ENCODE results near the gene ALKBH5. TPM values are rescaled to one million over a fixed set of nuclear protein-coding genes. Genes with fewer than 3 reads are reported as not detected.

Gene ALKBH5
- total and polyA plus RNA-seq, 8 donors, result 32.8 to 66.7 (median 49.4) TPM

DNA sequence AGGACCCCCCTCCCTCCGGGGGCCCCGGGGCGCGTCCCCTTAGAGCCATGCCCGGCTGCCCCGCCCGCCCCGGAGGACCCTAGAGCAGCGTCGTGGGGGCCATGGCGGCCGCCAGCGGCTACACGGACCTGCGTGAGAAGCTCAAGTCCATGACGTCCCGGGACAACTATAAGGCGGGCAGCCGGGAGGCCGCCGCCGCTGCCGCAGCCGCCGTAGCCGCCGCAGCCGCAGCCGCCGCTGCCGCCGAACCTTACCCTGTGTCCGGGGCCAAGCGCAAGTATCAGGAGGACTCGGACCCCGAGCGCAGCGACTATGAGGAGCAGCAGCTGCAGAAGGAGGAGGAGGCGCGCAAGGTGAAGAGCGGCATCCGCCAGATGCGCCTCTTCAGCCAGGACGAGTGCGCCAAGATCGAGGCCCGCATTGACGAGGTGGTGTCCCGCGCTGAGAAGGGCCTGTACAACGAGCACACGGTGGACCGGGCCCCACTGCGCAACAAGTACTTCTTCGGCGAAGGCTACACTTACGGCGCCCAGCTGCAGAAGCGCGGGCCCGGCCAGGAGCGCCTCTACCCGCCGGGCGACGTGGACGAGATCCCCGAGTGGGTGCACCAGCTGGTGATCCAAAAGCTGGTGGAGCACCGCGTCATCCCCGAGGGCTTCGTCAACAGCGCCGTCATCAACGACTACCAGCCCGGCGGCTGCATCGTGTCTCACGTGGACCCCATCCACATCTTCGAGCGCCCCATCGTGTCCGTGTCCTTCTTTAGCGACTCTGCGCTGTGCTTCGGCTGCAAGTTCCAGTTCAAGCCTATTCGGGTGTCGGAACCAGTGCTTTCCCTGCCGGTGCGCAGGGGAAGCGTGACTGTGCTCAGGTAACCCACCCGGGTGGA is 759 bp downstream of the ALKBH5 start:
- Histone ChIP-seq H3K9me3 (no peaks in the 10 kb centered on the region), H3K27ac (peak overlapping the region; percentile 96 to 100 (median 98)), H3K36me3 (peaks cover 2 to 12% (median 6%) of the 10 kb centered on the region in 4 donors), H3K4me1 (peaks cover 56 to 80% (median 65%) of the 10 kb centered on the region in 4 donors), H3K27me3 (no peaks in the 10 kb centered on the region), H3K4me3 (peak overlapping the region; percentile 74 to 97 (median 88))
- peak; percentile 56 to 78 for DNase-seq
- TF ChIP-seq POLR2A (IDR thresholded peaks at IDR 0.05) (no peak), POLR2AphosphoS5 (IDR thresholded peaks at IDR 0.05) (peak in 1 of 3 donors; percentile 24)
- WGBS, 5 donors, result 0 to 1% (median 0%) methylated on average over 41 to 92 of the region's 92 CpGs
- intact Hi-C loops (cut with DNase I; ENCODE audit: low total_unique reads), result no loop called here

DNA sequence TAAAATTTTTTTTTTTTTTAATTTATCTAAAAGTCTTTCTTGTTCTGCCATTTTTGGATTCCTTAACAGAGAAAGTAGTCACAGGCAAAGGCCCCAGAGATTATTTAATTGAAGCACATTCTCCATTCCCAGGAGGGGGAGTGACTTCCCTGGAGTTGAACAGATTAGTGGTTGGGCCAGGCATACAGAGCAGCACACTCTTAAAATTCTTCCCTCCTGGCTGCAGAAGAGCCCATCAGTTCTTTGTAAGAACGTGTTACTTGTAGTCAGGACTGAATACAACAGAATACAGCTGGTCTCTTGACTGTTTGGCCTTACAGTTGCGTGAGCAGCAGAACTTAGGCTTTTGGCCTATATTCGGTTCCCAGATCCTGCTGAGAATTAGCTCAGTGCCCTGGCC is 1.8 kb downstream of the ALKBH5 start:
- TF ChIP-seq, protein P1, sequence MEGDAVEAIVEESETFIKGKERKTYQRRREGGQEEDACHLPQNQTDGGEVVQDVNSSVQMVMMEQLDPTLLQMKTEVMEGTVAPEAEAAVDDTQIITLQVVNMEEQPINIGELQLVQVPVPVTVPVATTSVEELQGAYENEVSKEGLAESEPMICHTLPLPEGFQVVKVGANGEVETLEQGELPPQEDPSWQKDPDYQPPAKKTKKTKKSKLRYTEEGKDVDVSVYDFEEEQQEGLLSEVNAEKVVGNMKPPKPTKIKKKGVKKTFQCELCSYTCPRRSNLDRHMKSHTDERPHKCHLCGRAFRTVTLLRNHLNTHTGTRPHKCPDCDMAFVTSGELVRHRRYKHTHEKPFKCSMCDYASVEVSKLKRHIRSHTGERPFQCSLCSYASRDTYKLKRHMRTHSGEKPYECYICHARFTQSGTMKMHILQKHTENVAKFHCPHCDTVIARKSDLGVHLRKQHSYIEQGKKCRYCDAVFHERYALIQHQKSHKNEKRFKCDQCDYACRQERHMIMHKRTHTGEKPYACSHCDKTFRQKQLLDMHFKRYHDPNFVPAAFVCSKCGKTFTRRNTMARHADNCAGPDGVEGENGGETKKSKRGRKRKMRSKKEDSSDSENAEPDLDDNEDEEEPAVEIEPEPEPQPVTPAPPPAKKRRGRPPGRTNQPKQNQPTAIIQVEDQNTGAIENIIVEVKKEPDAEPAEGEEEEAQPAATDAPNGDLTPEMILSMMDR (IDR thresholded peaks at IDR 0.05), result no peak
- TF ChIP-seq POLR2A (IDR thresholded peaks at IDR 0.05) (no peak), POLR2AphosphoS5 (IDR thresholded peaks at IDR 0.05) (no peak), EP300 (IDR thresholded peaks at IDR 0.05) (no peak)
- no peaks in the 10 kb centered on the region for H3K9me3 ChIP-seq
- H3K27me3 ChIP-seq, result no peaks in the 10 kb centered on the region
- peaks cover 66 to 80% (median 75%) of the 10 kb centered on the region in 4 donors for H3K4me1 ChIP-seq
- H3K27ac ChIP-seq, result peak overlapping the region; percentile 23 to 100 (median 98)
- H3K36me3 ChIP-seq, result peaks cover 3 to 15% (median 11%) of the 10 kb centered on the region in 4 donors
- 3 to 20% (median 12%) methylated on average over 3 of the region's 3 CpGs for WGBS, 5 donors
- intact Hi-C loops (cut with DNase I; ENCODE audit: low total_unique reads), result no loop called here
- H3K4me3 ChIP-seq, result peak overlapping the region; percentile 74 to 97 (median 88)
- DNase-seq, result peak in 1 of 2 donors; percentile 57

DNA sequence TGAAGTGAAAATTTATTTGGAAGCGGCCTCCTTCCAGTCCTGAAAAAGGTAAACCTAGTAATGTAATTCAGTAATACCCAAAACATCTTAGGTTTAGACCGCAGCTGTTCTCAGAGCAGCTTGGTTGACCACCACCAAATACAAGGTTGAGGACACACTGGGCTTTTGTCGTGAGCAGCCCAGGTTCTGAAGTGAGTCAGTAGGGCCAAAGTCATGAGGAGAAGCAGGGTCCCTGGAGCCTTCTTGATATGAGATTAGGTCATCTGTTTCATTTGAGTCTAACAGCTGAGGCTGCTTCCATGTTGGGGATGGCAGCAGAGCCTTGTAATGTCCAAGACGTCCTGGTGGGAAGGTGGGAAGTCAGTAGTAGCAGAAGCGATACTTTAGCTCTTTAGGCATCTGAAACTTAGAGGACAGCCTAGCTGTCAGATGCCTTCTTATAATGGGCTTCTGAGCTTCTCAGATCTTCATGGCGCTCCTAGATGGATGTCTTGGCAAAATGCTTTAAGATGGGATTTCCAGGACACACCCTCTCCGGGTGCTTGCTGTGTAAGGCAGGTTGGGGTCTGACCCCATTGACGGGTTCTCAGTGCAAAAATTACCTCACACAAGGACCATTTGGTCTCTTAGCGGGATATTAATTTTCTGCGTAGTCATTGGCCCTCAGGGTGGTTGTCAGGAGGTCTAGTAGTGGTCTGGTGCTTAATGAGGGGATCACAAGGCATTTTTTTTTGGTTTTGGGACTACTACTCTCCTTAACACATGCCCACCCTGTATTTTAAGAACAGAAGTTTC is 2.4 kb downstream of the ALKBH5 start:
- H3K27ac ChIP-seq, result peak overlapping the region; percentile 22 to 100 (median 98)
- H3K27me3 ChIP-seq, result no peaks in the 10 kb centered on the region
- H3K4me3 ChIP-seq, result peak overlapping the region; percentile 74 to 97 (median 88)
- intact Hi-C loops (cut with DNase I; ENCODE audit: low total_unique reads), result no loop called here
- WGBS, 5 donors, result 22 to 45% (median 25%) methylated on average over 10 of the region's 10 CpGs
- H3K36me3 ChIP-seq, result peaks cover 3 to 15% (median 11%) of the 10 kb centered on the region in 4 donors
- TF ChIP-seq POLR2AphosphoS5 (IDR thresholded peaks at IDR 0.05) (no peak), POLR2A (IDR thresholded peaks at IDR 0.05) (no peak), EP300 (IDR thresholded peaks at IDR 0.05) (no peak)
- TF ChIP-seq, protein P1 (IDR thresholded peaks at IDR 0.05), result no peak
- peaks cover 72 to 83% (median 80%) of the 10 kb centered on the region in 4 donors for H3K4me1 ChIP-seq
- H3K9me3 ChIP-seq, result no peaks in the 10 kb centered on the region
- DNase-seq, result peak in 1 of 2 donors; percentile 24

DNA sequence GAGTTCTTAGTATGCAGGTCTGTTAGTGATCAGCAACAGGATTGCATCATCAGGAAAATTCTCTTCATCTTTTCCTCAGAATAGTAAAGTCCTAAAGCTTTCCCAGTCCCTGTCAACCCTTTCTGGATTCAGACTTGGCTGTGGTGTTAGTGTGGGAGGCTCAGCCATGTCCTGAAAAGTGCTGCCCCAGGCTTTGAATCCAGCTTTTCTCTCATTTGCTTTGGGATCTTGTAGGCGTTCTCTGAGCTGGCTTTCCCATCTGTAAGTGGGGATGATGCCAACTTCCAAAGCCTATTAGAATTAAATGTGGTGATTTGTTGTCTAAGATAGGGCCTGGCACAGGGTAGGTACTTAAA is 3.0 kb downstream of the ALKBH5 start:
- no peaks in the 10 kb centered on the region for H3K9me3 ChIP-seq
- H3K4me1 ChIP-seq, result peaks cover 77 to 87% (median 82%) of the 10 kb centered on the region in 4 donors
- no peak for TF ChIP-seq EP300 (IDR thresholded peaks at IDR 0.05)
- WGBS, 5 donors, result 15 to 50% (median 20%) methylated on average over 1 of the region's 1 CpG
- peak in 1 of 2 donors; percentile 50 for DNase-seq
- intact Hi-C loops (cut with DNase I; ENCODE audit: low total_unique reads), result no loop called here
- H3K4me3 ChIP-seq, result peak overlapping the region; percentile 74 to 97 (median 88)
- H3K27ac ChIP-seq, result peak overlapping the region; percentile 63 to 100 (median 98)
- H3K36me3 ChIP-seq, result peaks cover 3 to 15% (median 11%) of the 10 kb centered on the region in 4 donors
- H3K27me3 ChIP-seq, result no peaks in the 10 kb centered on the region

DNA sequence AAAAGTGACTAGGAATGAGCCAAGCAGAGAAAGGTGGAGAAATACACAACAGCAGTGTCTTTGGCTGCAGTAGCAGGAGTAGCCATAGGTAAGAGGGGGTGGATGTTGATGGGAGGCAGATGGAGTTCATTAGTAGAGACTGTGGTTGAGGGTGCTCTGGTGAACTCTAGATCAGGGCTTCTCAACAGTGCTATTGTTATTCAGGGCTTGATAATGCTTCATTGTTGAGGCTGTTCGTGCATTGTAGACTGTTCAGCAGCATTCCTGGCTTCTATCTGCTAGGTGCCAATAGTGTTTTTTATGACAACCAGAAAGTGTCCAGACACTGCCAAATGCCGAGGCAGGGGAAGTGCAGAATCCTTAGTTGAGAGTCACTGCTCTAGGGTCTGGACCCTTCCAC is 3.6 kb downstream of the ALKBH5 start:
- Histone ChIP-seq H3K27me3 (no peaks in the 10 kb centered on the region), H3K9me3 (no peaks in the 10 kb centered on the region), H3K27ac (peak overlapping the region; percentile 63 to 100 (median 98)), H3K4me3 (peak overlapping the region; percentile 74 to 97 (median 88)), H3K36me3 (peaks cover 3 to 18% (median 11%) of the 10 kb centered on the region in 4 donors), H3K4me1 (peaks cover 77 to 87% (median 82%) of the 10 kb centered on the region in 4 donors)
- intact Hi-C loops (cut with DNase I; ENCODE audit: low total_unique reads), result no loop called here
- WGBS, 5 donors, result 5 to 16% (median 12%) methylated on average over 2 of the region's 2 CpGs
- DNase-seq, result peak in 1 of 2 donors; percentile 23
- TF ChIP-seq POLR2A (IDR thresholded peaks at IDR 0.05) (no peak), POLR2AphosphoS5 (IDR thresholded peaks at IDR 0.05) (no peak), EP300 (IDR thresholded peaks at IDR 0.05) (no peak)
- TF ChIP-seq, protein P1 (IDR thresholded peaks at IDR 0.05), result no peak
